WTC11 (cell line): Measurements from ENCODE around the gene CDK17.

Source experiments
- ATF1 ChIP-seq: sonication (generic); formaldehyde crosslinking; IDR thresholded peaks from 2 replicates; pipeline ENCODE4 v1.8.1; 2023; ENCODE audit warnings: mild to moderate bottlenecking, moderate library complexity, missing genetic modification reagents
- IRF2 ChIP-seq: sonication (generic); formaldehyde crosslinking; IDR thresholded peaks from 2 replicates; pipeline ENCODE4 v1.8.0; 2022; ENCODE audit warnings: low read depth, missing genetic modification reagents, borderline replicate concordance
- JAZF1 ChIP-seq: fragments of 250-450 bp; sonication (Bioruptor Pico); IDR thresholded peaks from 2 replicates; pipeline ENCODE4 v1.9.0; 2021; ENCODE audit warnings: moderate library complexity, mild to moderate bottlenecking, inconsistent platforms
- SP1 ChIP-seq: sonication (generic); formaldehyde crosslinking; conservative IDR thresholded peaks from 2 replicates; pipeline ENCODE4 v1.8.1; 2022; ENCODE audit warnings: missing genetic modification reagents
- TEAD4 ChIP-seq: sonication (generic); formaldehyde crosslinking; IDR thresholded peaks from 2 replicates; pipeline ENCODE4 v1.8.0; 2022; ENCODE audit warnings: mild to moderate bottlenecking, missing genetic modification reagents
- TF ChIP-seq, protein P1 (sequence below): fragments of 200-600 bp; IDR thresholded peaks from 2 replicates; pipeline ENCODE4 v1.8.0; 2022; ENCODE audit warnings: antibody characterized with exemption
- TF ChIP-seq, protein P2 (sequence below): fragments of 250-450 bp; sonication (Bioruptor Pico); conservative IDR thresholded peaks from 2 replicates; pipeline ENCODE4 v1.9.0; 2021; ENCODE audit warnings: mild to moderate bottlenecking
- TF ChIP-seq, protein P3 (sequence below): sonication (generic); formaldehyde crosslinking; IDR thresholded peaks from 2 replicates; pipeline ENCODE4 v1.8.1; 2023; ENCODE audit warnings: mild to moderate bottlenecking, missing genetic modification reagents, borderline replicate concordance

DNA sequence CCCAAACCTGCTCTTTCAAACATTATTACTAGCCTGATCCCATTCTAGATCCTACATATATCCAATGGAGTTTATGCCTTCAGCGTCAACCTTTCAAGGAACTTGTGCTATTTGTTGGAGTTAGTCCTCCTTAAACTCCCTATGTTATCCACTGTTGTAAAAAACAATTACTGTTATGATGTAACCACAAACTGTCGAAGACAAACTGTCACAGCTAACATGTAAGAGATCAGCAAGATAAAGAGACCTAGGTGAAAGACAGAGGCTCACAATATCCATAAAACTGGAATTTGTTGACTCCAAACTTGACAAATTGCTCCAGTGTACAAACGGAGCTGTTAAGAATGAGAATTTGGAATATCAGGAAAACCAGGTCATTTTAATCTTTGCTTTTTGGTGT is 70.7 kb downstream of the CDK17 start:
- TF ChIP-seq TEAD4 (no peak), JAZF1 (no peak), ATF1 (CRISPR knock-in tag) (no peak), SP1 (no peak), IRF2 (CRISPR knock-in tag) (no peak)
- TF ChIP-seq, protein P1, sequence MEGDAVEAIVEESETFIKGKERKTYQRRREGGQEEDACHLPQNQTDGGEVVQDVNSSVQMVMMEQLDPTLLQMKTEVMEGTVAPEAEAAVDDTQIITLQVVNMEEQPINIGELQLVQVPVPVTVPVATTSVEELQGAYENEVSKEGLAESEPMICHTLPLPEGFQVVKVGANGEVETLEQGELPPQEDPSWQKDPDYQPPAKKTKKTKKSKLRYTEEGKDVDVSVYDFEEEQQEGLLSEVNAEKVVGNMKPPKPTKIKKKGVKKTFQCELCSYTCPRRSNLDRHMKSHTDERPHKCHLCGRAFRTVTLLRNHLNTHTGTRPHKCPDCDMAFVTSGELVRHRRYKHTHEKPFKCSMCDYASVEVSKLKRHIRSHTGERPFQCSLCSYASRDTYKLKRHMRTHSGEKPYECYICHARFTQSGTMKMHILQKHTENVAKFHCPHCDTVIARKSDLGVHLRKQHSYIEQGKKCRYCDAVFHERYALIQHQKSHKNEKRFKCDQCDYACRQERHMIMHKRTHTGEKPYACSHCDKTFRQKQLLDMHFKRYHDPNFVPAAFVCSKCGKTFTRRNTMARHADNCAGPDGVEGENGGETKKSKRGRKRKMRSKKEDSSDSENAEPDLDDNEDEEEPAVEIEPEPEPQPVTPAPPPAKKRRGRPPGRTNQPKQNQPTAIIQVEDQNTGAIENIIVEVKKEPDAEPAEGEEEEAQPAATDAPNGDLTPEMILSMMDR = no peak
- TF ChIP-seq, protein P2, sequence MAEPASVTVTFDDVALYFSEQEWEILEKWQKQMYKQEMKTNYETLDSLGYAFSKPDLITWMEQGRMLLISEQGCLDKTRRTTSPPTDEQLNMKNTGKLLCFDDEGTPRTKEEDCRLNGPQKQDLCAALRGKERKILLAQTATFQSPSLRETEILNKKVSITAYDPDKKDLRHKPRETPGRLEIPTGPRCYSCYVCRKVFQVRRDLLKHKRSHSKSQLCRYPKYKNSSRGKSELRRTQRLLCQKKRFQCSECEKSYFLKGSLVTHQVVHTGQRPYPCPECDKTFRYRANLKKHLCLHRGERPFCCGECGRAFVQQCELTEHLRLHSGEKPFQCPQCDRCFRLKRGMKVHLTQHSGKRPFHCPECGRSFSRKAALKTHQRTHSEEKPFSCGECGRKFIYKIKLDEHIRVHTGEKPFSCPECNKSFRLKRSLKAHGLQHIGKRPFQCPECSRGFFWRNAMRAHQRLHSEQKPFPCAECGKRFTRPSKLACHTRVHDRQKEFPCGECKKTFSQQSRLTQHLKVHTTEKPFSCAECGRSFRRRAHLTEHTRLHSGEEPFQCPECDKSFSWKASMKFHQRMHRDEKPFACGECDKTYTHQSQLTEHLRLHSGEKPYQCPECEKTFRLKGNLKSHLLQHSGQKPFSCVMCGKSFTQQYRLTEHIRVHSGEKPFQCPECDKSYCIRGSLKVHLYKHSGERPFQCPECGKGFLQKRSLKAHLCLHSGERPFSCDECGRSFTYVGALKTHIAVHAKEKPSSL (CRISPR knock-in tag) = no peak
- TF ChIP-seq, protein P3, sequence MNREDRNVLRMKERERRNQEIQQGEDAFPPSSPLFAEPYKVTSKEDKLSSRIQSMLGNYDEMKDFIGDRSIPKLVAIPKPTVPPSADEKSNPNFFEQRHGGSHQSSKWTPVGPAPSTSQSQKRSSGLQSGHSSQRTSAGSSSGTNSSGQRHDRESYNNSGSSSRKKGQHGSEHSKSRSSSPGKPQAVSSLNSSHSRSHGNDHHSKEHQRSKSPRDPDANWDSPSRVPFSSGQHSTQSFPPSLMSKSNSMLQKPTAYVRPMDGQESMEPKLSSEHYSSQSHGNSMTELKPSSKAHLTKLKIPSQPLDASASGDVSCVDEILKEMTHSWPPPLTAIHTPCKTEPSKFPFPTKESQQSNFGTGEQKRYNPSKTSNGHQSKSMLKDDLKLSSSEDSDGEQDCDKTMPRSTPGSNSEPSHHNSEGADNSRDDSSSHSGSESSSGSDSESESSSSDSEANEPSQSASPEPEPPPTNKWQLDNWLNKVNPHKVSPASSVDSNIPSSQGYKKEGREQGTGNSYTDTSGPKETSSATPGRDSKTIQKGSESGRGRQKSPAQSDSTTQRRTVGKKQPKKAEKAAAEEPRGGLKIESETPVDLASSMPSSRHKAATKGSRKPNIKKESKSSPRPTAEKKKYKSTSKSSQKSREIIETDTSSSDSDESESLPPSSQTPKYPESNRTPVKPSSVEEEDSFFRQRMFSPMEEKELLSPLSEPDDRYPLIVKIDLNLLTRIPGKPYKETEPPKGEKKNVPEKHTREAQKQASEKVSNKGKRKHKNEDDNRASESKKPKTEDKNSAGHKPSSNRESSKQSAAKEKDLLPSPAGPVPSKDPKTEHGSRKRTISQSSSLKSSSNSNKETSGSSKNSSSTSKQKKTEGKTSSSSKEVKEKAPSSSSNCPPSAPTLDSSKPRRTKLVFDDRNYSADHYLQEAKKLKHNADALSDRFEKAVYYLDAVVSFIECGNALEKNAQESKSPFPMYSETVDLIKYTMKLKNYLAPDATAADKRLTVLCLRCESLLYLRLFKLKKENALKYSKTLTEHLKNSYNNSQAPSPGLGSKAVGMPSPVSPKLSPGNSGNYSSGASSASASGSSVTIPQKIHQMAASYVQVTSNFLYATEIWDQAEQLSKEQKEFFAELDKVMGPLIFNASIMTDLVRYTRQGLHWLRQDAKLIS = no peak
